A673 (cell line): Measurements from ENCODE around the gene EFNA2.

Source experiments
- EZH2 ChIP-seq: fragments of 200-600 bp; sonication (generic); IDR thresholded peaks from 2 replicates; pipeline ENCODE4 v1.6.1; 2017; ENCODE audit warnings: borderline replicate concordance, low read depth, mild to moderate bottlenecking, mixed read lengths, antibody characterized with exemption, low read length; ENCODE audit not compliant: poor library complexity, severe bottlenecking
- TF ChIP-seq, protein P1 (sequence below): fragments of 300-800, 200-600 bp; sonication (generic); conservative IDR thresholded peaks from 2 replicates; pipeline ENCODE4 v1.5.1; 2017; ENCODE audit warnings: low read depth, mild to moderate bottlenecking, antibody characterized with exemption, low read length, moderate library complexity, mixed read lengths

DNA sequence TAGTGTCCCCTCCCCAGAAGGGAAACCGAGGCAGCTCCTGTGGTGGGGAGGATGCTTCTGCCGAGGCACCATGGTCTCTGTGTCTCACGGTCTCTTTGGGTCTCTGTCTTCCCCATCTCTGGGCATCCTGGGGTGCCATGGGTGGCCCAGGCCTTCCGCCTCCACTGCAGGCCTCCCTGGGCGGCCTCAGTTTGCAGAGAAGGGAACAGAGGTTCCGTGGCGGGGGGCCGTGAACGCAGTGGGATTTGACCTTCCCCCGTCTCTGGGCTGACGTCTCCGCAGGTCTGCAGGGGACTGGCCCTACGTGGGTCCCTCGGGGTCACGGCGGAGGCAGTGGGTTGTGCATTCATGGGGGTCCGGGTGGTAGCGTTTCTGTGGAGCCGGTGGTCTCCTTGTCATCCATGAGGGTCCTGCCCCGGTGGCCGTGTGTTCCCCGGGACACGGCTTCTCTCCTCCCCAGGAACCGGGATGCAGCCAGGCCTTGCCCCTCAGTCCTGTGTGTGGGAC, 4.6 kb downstream of the EFNA2 start:
- no peak for TF ChIP-seq EZH2
- TF ChIP-seq, protein P1, sequence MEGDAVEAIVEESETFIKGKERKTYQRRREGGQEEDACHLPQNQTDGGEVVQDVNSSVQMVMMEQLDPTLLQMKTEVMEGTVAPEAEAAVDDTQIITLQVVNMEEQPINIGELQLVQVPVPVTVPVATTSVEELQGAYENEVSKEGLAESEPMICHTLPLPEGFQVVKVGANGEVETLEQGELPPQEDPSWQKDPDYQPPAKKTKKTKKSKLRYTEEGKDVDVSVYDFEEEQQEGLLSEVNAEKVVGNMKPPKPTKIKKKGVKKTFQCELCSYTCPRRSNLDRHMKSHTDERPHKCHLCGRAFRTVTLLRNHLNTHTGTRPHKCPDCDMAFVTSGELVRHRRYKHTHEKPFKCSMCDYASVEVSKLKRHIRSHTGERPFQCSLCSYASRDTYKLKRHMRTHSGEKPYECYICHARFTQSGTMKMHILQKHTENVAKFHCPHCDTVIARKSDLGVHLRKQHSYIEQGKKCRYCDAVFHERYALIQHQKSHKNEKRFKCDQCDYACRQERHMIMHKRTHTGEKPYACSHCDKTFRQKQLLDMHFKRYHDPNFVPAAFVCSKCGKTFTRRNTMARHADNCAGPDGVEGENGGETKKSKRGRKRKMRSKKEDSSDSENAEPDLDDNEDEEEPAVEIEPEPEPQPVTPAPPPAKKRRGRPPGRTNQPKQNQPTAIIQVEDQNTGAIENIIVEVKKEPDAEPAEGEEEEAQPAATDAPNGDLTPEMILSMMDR: no peak
